GM12874 (cell line): ENCODE results near the gene LETM1.

Source experiments
- CTCF ChIP-seq: IDR thresholded peaks from 2 replicates; pipeline ENCODE4 v1.5.1; 2011; ENCODE audit warnings: low read depth, mild to moderate bottlenecking, control low read depth, low read length, moderate library complexity; ENCODE audit not compliant: insufficient read depth

Gene LETM1

GRCh38 chr4:1856071-1856942, at the start of gene LETM1:
TSS of gene LETM1 (minus strand) at chr4:1856156. CDS start at chr4:1855950, 206 bp downstream.
- peak; percentile 23 for TF ChIP-seq CTCF

GRCh38 chr4:1904042-1904441, 48.1 kb upstream of the LETM1 start:
- no peak for TF ChIP-seq CTCF

GRCh38 chr4:1903035-1903434, 47.1 kb upstream of the LETM1 start:
- no peak for TF ChIP-seq CTCF

- TF ChIP-seq CTCF: no peak
Measured at GRCh38 chr4:1902243-1902642, 46.3 kb upstream of the LETM1 start.

- no peak for TF ChIP-seq CTCF
Measured at GRCh38 chr4:1901127-1901526, 45.2 kb upstream of the LETM1 start.

- TF ChIP-seq CTCF: no peak
Measured at GRCh38 chr4:1900624-1901023, 44.7 kb upstream of the LETM1 start.

GRCh38 chr4:1900087-1900433, 44.1 kb upstream of the LETM1 start:
- no peak for TF ChIP-seq CTCF
